Cardiac fibroblast (primary cell): ENCODE data around the gene FNDC4.

Experiments used
- DNase-seq, 2 donors: peaks; one replicate each; pipeline versions ENCODE4 v3.0.0 to v3.0.0-alpha.2; 2010; ENCODE audit warnings: low read depth in 2 of 2
- H3K4me3 ChIP-seq, 2 donors: replicated peaks in 1 of 2; 1 replicate in 1 of 2; 2 replicates in 1 of 2; pipeline ENCODE4 v1.5.1; 2011; ENCODE audit warnings: low read depth in 2 of 2, low read length in 2 of 2, mild to moderate bottlenecking in 2 of 2, moderate library complexity in 1 of 2
- CTCF ChIP-seq: IDR thresholded peaks from one replicate; pipeline ENCODE4 v1.5.1; 2011; ENCODE audit warnings: low read depth, mild to moderate bottlenecking, low read length, inconsistent platforms

The FNDC4 gene

GRCh38 chr2:27522400-27522945 lies 27.5 kb upstream of the FNDC4 start:
- DNase-seq, result no peak
- TF ChIP-seq CTCF, result no peak
- no peak overlapping the region for H3K4me3 ChIP-seq

- no peak overlapping the region for H3K4me3 ChIP-seq
- TF ChIP-seq CTCF, result no peak
- no peak for DNase-seq
Observed at GRCh38 chr2:27520316-27520715, 25.3 kb upstream of the FNDC4 start.

- no peak for TF ChIP-seq CTCF
- no peak overlapping the region for H3K4me3 ChIP-seq
- no peak for DNase-seq
Observed at GRCh38 chr2:27518782-27519113, 23.7 kb upstream of the FNDC4 start.

- TF ChIP-seq CTCF, result no peak
Observed at GRCh38 chr2:27518113-27518781, 23.2 kb upstream of the FNDC4 start.

GRCh38 chr2:27509326-27509725 lies 14.3 kb upstream of the FNDC4 start:
- peak; percentile 22 to 52 for DNase-seq

More at GRCh38 chr2:27518113-27518781, 23.2 kb upstream of the FNDC4 start:
- no peak overlapping the region for H3K4me3 ChIP-seq
- no peak for DNase-seq

GRCh38 chr2:27507293-27507692 lies 12.3 kb upstream of the FNDC4 start:
- no peak overlapping the region for H3K4me3 ChIP-seq
- TF ChIP-seq CTCF, result no peak
- no peak for DNase-seq

More at GRCh38 chr2:27509326-27509725, 14.3 kb upstream of the FNDC4 start:
- no peak for TF ChIP-seq CTCF
- no peak overlapping the region for H3K4me3 ChIP-seq

- DNase-seq, result no peak
- H3K4me3 ChIP-seq, result no peak overlapping the region
- TF ChIP-seq CTCF, result no peak
Observed at GRCh38 chr2:27506587-27506986, 11.6 kb upstream of the FNDC4 start.
